SK-N-SH treated with all-trans-retinoic acid at 6 μM for 48 hours (cell line): ENCODE results near the gene HP.

Experiments used
- ATAC-seq: fragments of 200-7000 bp; cut with Tn5 transposase; 3 replicates; pipeline ENCODE4 v1.9.1; 2020; ENCODE audit warnings: mild to moderate bottlenecking, moderate library complexity
- BACH2 ChIP-seq: fragments of 250-450 bp; sonication (Bioruptor Pico); IDR thresholded peaks from 2 replicates; pipeline ENCODE4 v1.9.0; 2021; ENCODE audit warnings: mild to moderate bottlenecking, borderline replicate concordance
- CREB5 ChIP-seq: fragments of 250-450 bp; sonication (Bioruptor Pico); IDR thresholded peaks from 2 replicates; pipeline ENCODE4 v1.5.1; 2020; ENCODE audit warnings: low read depth, mild to moderate bottlenecking, moderate library complexity
- CSDC2 ChIP-seq: fragments of 250-450 bp; sonication (Bioruptor Pico); IDR thresholded peaks from 2 replicates; pipeline ENCODE4 v1.5.0; 2020; ENCODE audit warnings: mild to moderate bottlenecking, moderate library complexity
- CSRNP3 ChIP-seq: fragments of 250-450 bp; sonication (Bioruptor Pico); IDR thresholded peaks from 2 replicates; pipeline ENCODE4 v1.5.1; 2021; ENCODE audit warnings: mild to moderate bottlenecking, moderate library complexity
- ESRRG ChIP-seq: fragments of 250-450 bp; sonication (Bioruptor Pico); IDR thresholded peaks from 2 replicates; pipeline ENCODE4 v1.6.1; 2021; ENCODE audit warnings: mild to moderate bottlenecking
- GLIS3 ChIP-seq: fragments of 250-450 bp; sonication (Bioruptor Pico); IDR thresholded peaks from 2 replicates; pipeline ENCODE4 v1.5.0; 2020; ENCODE audit warnings: mild to moderate bottlenecking, moderate library complexity
- ISL1 ChIP-seq: fragments of 250-450 bp; sonication (Bioruptor Pico); IDR thresholded peaks from 2 replicates; pipeline ENCODE4 v2.1.2; 2022; ENCODE audit warnings: mild to moderate bottlenecking, moderate library complexity
- OSR1 ChIP-seq: fragments of 250-450 bp; sonication (Bioruptor Pico); IDR thresholded peaks from 2 replicates; pipeline ENCODE4 v1.8.0; 2022; ENCODE audit warnings: moderate library complexity, mild to moderate bottlenecking, inconsistent platforms
- PATZ1 ChIP-seq: fragments of 250-450 bp; sonication (Bioruptor Pico); IDR thresholded peaks from 2 replicates; pipeline ENCODE4 v1.8.0; 2020; ENCODE audit warnings: mild to moderate bottlenecking, moderate library complexity, borderline replicate concordance
- POU6F1 ChIP-seq: fragments of 250-450 bp; sonication (Bioruptor Pico); IDR thresholded peaks from 2 replicates; pipeline ENCODE4 v1.8.0; 2021; ENCODE audit warnings: low read depth, mild to moderate bottlenecking, moderate library complexity, borderline replicate concordance
- PPARA ChIP-seq: fragments of 250-450 bp; sonication (Bioruptor Pico); IDR thresholded peaks from 2 replicates; pipeline ENCODE4 v1.5.0; 2020; ENCODE audit warnings: mild to moderate bottlenecking, borderline replicate concordance
- RARB ChIP-seq: fragments of 250-450 bp; sonication (Bioruptor Pico); IDR thresholded peaks from 2 replicates; pipeline ENCODE4 v1.8.0; 2021; ENCODE audit warnings: mild to moderate bottlenecking, moderate library complexity
- SNAI2 ChIP-seq: fragments of 250-450 bp; sonication (Bioruptor Pico); IDR thresholded peaks from 2 replicates; pipeline ENCODE4 v1.5.0; 2020; ENCODE audit warnings: mild to moderate bottlenecking, moderate library complexity
- TCF4 ChIP-seq: fragments of 250-450 bp; sonication (Bioruptor Pico); IDR thresholded peaks from 2 replicates; pipeline ENCODE4 v1.8.0; 2021; ENCODE audit warnings: mild to moderate bottlenecking, moderate library complexity, borderline replicate concordance
- TOX ChIP-seq: fragments of 250-450 bp; sonication (Bioruptor Pico); IDR thresholded peaks from 2 replicates; pipeline ENCODE4 v1.8.0; 2021; ENCODE audit warnings: mild to moderate bottlenecking, moderate library complexity, borderline replicate concordance
- TSHZ2 ChIP-seq: fragments of 250-450 bp; sonication (Bioruptor Pico); IDR thresholded peaks from 2 replicates; pipeline ENCODE4 v1.5.0; 2020; ENCODE audit warnings: mild to moderate bottlenecking, moderate library complexity
- ZC3H10 ChIP-seq: fragments of 250-450 bp; sonication (Bioruptor Pico); IDR thresholded peaks from 2 replicates; pipeline ENCODE4 v1.5.1; 2021; ENCODE audit warnings: mild to moderate bottlenecking, moderate library complexity
- ZFP3 ChIP-seq: fragments of 250-450 bp; sonication (Bioruptor Pico); IDR thresholded peaks from 2 replicates; pipeline ENCODE4 v1.5.0; 2020; ENCODE audit warnings: mild to moderate bottlenecking, moderate library complexity
- ZFP30 ChIP-seq: fragments of 450-650 bp; formaldehyde crosslinking; IDR thresholded peaks from 2 replicates; pipeline ENCODE4 v1.5.0; 2022; ENCODE audit warnings: mild to moderate bottlenecking, moderate library complexity
- ZNF565 ChIP-seq: fragments of 450-650 bp; formaldehyde crosslinking; conservative IDR thresholded peaks from 2 replicates; pipeline ENCODE4 v1.5.0; 2020; ENCODE audit warnings: low read depth, mild to moderate bottlenecking, moderate library complexity
- ZNF70 ChIP-seq: fragments of 450-650 bp; formaldehyde crosslinking; IDR thresholded peaks from 2 replicates; pipeline ENCODE4 v1.5.0; 2020; ENCODE audit warnings: mild to moderate bottlenecking, moderate library complexity
- ZNF8 ChIP-seq: fragments of 450-650 bp; formaldehyde crosslinking; IDR thresholded peaks from 2 replicates; pipeline ENCODE4 v1.5.0; 2020; ENCODE audit warnings: mild to moderate bottlenecking, moderate library complexity

HP gene

GRCh38 chr16:72044296-72044695 is 10.0 kb upstream of the HP start:
- no peak for TF ChIP-seq RARB (CRISPR knock-in tag)
- TF ChIP-seq GLIS3 (CRISPR knock-in tag), result no peak
- no peak for TF ChIP-seq ISL1 (CRISPR knock-in tag)
- TF ChIP-seq ZNF70 (CRISPR knock-in tag), result no peak
- TF ChIP-seq ZNF8 (CRISPR knock-in tag), result no peak
- no peak for ATAC-seq

GRCh38 chr16:72044825-72045359 is 9.4 kb upstream of the HP start:
- no peak for ATAC-seq
- TF ChIP-seq BACH2 (no peak), ZC3H10 (CRISPR knock-in tag) (no peak), SNAI2 (CRISPR knock-in tag) (no peak), OSR1 (CRISPR knock-in tag) (no peak), ZNF8 (CRISPR knock-in tag) (no peak), TSHZ2 (CRISPR knock-in tag) (no peak), CSDC2 (CRISPR knock-in tag) (no peak), PATZ1 (CRISPR knock-in tag) (no peak), TOX (CRISPR knock-in tag) (no peak), PPARA (CRISPR knock-in tag) (no peak), ZNF70 (CRISPR knock-in tag) (no peak), CREB5 (CRISPR knock-in tag) (no peak)

GRCh38 chr16:72049110-72049509 is 5.2 kb upstream of the HP start:
- TF ChIP-seq ZFP3 (CRISPR knock-in tag), result no peak
- no peak for ATAC-seq

- no peak for TF ChIP-seq RARB (CRISPR knock-in tag)
- no peak for ATAC-seq
These were observed 3.4 kb upstream of the HP start for GRCh38 chr16:72050769-72051464.

GRCh38 chr16:72051818-72052217 is 2.5 kb upstream of the HP start:
- ATAC-seq, result no peak
- TF ChIP-seq ZFP30 (CRISPR knock-in tag), result no peak
- no peak for TF ChIP-seq ZC3H10 (CRISPR knock-in tag)
- TF ChIP-seq TOX (CRISPR knock-in tag), result no peak
- TF ChIP-seq ZNF565, result no peak
- TF ChIP-seq ESRRG (CRISPR knock-in tag), result no peak
- no peak for TF ChIP-seq ZNF70 (CRISPR knock-in tag)
- TF ChIP-seq RARB (CRISPR knock-in tag), result no peak
- no peak for TF ChIP-seq GLIS3 (CRISPR knock-in tag)
- no peak for TF ChIP-seq POU6F1 (CRISPR knock-in tag)
- no peak for TF ChIP-seq ZFP3 (CRISPR knock-in tag)
- no peak for TF ChIP-seq SNAI2 (CRISPR knock-in tag)
- no peak for TF ChIP-seq OSR1 (CRISPR knock-in tag)
- no peak for TF ChIP-seq PPARA (CRISPR knock-in tag)
- TF ChIP-seq CSRNP3 (CRISPR knock-in tag), result no peak
- TF ChIP-seq ISL1 (CRISPR knock-in tag), result no peak
- no peak for TF ChIP-seq TCF4 (CRISPR knock-in tag)
